HG02852 (cell line): ENCODE results near the gene CYBC1.
"Not testable (repeated sequence)": the region's sequence is repeated elsewhere in the genome, so short reads cannot be mapped to it uniquely, and the experiment has no call there.

Source experiments
- ATAC-seq: cut with Tn5 transposase; IDR thresholded peaks from one replicate; pipeline ENCODE4 v1.9.1; 2021; ENCODE audit warnings: mild to moderate bottlenecking, moderate library complexity; ENCODE audit not compliant: unreplicated experiment

The CYBC1 gene

GRCh38 chr17:82435601-82436583, 14.7 kb downstream of the CYBC1 start:
- no peak for ATAC-seq

GRCh38 chr17:82435103-82435502, 15.4 kb downstream of the CYBC1 start:
- ATAC-seq: no peak

GRCh38 chr17:82434216-82434565, 16.4 kb downstream of the CYBC1 start:
- ATAC-seq: no peak

DNA sequence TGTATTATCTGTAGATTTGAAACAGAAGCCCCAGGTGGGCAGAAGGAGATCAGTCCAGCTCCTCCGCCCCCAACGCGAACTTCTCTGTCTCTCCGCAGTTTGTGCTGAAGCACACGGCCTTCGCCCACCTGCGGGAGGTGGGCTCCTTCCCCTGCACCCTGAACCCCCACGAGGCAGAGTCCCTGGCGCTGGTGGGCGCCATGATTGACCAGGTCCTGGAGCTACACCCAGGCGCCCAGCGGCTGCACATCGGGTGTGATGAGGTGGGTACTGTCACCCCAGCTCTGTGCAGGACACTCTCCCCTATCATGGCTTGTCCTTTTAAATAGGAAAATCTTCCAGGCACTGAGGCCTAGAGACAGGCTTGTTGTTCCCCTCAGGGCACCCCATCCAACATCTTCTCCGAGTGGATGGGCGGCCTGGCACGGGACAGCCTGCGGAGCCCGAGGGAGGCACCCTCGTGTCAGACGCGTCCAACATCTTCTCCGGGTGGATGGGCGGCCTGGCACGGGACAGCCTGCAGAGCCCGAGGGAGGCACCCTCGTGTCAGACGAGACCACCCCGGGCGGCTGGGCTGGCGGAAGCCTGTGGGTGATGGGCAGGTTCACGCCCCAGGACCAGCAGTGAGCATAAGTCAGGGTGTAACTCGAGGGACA, 16.9 kb downstream of the CYBC1 start:
- ATAC-seq: no peak

DNA sequence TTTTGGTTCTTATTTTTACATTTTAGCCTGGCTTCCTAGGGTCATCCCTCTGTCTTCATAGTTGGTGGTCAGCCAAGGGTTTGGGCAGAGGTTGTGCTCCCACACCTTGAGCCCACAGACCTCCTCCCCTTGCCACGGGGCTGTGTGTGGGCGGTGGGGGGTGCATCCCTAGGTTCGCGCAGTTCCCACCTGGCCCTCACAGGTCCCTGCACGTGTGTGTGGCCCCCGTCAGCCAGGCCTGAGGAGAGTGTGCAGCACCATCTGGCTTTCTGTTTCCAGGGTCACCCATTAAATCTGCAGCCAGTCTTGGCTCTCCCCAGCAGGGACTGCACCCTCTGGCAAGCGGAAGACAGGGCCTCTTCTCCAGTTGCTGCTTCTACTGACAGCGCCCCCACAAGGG, 18.5 kb downstream of the CYBC1 start:
- ATAC-seq: no peak

GRCh38 chr17:82429824-82430223, 20.7 kb downstream of the CYBC1 start:
- no peak for ATAC-seq

GRCh38 chr17:82428546-82428945, 22.0 kb downstream of the CYBC1 start:
- ATAC-seq: no peak

DNA sequence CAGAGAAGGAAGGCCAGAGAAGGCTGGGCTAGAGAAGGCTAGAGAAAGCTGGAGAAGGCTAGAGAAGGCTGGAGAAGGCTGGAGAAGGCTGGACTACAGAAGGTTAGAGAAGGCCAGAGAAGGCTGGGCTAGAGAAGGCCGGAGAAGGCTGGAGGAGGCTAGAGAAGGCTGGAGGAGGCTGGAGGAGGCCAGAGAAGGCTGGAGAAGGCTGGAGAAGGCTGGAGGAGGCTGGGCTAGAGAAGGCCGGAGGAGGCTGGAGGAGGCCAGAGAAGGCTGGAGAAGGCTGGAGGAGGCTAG, 25.7 kb downstream of the CYBC1 start:
- ATAC-seq: no peak

DNA sequence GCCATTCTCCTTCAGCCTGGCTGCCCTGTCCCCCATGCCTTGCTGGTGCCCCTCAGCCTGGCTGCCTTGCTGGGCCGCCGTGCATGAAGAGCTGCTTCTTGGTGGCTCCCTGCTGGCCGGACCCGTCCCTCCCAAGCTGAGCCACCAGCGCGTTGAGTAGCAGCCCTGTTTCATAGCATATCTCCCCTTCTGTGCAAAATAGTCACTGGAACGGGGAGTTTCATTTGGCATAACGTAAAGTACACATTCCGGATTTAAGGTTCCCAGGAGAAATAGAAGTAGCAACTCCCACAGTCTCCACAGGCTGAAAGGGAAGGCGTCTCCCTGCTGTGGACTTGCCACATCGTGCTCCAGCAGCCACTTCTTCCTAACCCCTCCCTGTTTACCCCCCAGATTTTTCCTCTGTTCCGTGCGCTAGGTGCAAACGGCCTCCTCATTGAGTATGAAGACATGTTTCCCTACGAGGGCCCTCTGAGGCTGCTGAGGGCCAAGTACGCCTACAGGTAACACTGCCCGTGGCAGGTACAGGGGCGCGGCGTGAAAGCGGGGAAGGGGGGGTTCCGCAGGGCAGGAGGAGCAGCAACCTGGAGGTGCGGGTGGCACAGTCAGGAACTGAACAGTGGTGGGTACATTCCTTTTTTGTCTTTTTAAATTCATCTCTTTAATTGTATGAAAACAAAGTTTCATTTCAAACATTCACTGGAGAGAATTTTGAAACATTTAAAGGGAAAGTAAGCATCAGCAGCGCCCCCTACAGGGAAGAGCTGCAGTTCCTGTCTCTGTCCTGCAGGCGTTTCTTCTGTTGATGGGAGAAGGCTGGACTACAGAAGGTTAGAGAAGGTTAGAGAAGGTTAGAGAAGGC, 26.3 kb downstream of the CYBC1 start:
- no peak for ATAC-seq

DNA sequence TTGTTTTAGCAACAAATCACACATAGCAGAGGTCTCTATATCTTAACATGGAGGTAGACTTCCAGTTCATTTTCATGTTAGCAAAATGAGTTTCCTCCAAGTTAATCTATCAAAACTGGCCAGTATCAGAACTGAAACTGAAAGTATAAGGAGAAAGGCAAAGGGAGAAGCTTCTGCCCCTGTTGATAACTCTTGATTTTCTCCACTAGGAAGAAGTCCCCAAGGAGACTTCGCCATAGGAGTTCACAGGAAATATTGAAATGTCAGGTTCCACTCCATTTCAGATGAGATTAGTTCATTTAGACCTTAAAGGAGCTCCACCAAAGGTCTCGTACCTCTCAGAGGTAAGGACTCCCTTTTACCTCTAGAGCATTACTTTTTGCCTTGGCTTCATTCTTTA, 31.0 kb downstream of the CYBC1 start:
- no peak for ATAC-seq

- peak; percentile 71 for ATAC-seq
These were observed 32.3 kb downstream of the CYBC1 start, which contains the start of the genes HEXD and OGFOD3 for GRCh38 chr17:82418001-82418986. Gene HEXD, plus strand, starts transcription at chr17:82418347. Its CDS starts 1,453 bp downstream, at chr17:82419800. Gene OGFOD3, minus strand, starts transcription at chr17:82418586. Its CDS starts 101 bp downstream, at chr17:82418485.

GRCh38 chr17:82416771-82417170, 33.8 kb downstream of the CYBC1 start:
- no peak for ATAC-seq

DNA sequence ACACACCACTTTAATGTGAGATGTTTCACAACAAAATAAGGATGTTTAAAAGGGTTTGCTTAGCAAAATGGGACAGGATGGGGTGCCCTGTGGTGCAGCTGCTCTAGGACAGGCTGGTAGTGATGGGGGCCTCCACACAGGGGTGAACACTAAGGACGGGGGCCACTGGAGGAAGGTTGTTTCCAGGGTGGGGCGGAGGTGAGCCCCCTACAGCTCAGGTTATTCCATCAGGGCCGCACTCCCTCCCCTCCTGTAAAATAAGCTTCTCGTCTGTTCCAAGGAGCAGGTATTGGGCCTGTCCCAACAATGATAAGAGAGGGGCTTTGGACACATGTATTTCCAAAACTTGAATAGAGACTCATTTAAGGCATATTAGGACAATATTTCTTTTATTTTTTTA, 34.3 kb downstream of the CYBC1 start:
- ATAC-seq: no peak

GRCh38 chr17:82415786-82416185, 34.8 kb downstream of the CYBC1 start:
- ATAC-seq: no peak

GRCh38 chr17:82415336-82415735, 35.2 kb downstream of the CYBC1 start:
- no peak for ATAC-seq

- ATAC-seq: no peak
These were observed 35.8 kb downstream of the CYBC1 start for GRCh38 chr17:82414548-82415281.

- ATAC-seq: no peak
These were observed 37.7 kb downstream of the CYBC1 start for GRCh38 chr17:82412535-82413520.

DNA sequence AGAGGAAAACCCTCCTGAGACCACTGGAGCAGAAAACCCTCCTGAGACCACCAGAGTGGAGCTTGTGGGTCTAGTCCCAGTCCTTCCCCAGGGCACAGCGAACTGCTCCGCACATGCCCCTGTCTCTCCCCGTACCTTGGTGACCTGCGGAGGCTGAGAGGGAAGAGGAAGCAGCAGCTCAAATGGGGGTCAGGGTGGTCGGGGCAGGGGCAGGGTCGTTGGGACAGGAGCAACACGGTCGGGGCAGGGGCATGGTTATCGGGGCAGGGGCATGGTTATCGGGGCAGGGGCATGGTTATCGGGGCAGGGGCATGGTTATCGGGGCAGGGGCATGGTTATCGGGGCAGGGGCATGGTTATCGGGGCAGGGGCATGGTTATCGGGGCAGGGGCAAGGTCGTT, 38.5 kb downstream of the CYBC1 start:
- ATAC-seq: not testable (repeated sequence)
